GM12801 (cell line): ENCODE results near the gene MAPK8.

Experiments
- CTCF ChIP-seq: IDR thresholded peaks from one replicate; pipeline ENCODE4 v1.5.1; 2011; ENCODE audit warnings: control low read depth; ENCODE audit not compliant: insufficient read length; ENCODE audit errors: extremely low read depth

The MAPK8 gene

GRCh38 chr10:48456808-48457761 is 150.6 kb downstream of the MAPK8 start:
- TF ChIP-seq CTCF = no peak

- no peak for TF ChIP-seq CTCF
Measured at GRCh38 chr10:48457949-48458661, 151.6 kb downstream of the MAPK8 start.

- TF ChIP-seq CTCF = no peak
Measured at GRCh38 chr10:48458662-48459048, 152.2 kb downstream of the MAPK8 start.

- no peak for TF ChIP-seq CTCF
Measured at GRCh38 chr10:48459270-48460150, 153.0 kb downstream of the MAPK8 start.

- TF ChIP-seq CTCF = no peak
Measured at GRCh38 chr10:48460182-48460581, 153.7 kb downstream of the MAPK8 start.

GRCh38 chr10:48461623-48462481 is 155.4 kb downstream of the MAPK8 start:
- no peak for TF ChIP-seq CTCF
